T follicular helper cell (primary cell): ENCODE measurements around the gene DDX17.

Source experiments
- DNase-seq: peaks from one replicate; pipeline ENCODE4 v3.0.0-alpha.2; 2020; ENCODE audit warnings: low read depth
- total RNA-seq, 2 experiments: gene quantifications; one replicate each; lab custom pipeline; 2026; lab: John Stamatoyannopoulos, UW

The DDX17 gene
- 667 to 1,381 reads per million in 2 experiments for total RNA-seq

DNA sequence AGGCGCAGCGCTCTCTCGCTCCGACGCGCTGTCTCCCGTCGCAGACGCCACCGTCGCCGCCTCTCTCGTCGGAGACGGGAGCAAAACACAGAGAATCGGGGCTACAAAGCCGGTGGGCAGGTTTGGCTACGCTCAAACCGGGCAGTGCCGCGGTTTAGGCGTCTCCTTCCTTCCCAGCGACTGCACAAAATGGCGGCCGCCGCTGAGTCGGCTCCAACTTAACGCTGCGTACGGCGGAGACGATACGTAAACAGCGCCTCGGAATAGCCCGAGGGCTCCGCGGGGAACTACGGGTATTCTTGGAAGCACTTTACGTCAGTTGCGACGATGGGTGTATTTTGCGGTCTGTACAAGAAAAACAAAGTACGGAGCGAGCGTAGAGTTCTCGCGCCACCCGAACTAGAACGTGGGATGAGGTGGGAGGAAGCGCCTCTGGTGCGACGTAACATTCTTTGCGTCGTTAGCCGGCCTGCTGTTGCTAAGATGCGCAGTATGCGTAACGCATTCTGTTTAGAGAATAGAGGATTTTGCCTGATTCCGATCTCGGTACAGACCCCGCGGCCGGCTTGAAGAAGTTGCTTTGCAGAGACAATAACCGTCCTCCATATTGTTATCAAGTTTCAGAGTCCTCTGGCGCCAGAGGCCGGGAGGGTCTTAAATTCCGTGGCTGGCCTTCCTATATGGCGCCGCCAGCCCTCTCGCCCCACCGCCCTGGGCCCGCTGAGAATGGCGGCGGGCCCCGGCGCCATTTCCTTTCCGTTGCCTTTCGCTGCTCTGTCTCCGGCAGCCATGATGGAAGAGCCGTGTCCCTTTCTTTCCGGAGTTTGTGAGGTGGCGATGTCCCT, at the start of gene DDX17:
Gene DDX17 (minus strand): TSS at position 194 of the 845 bp plus-strand sequence.
- peak; percentile 89 for DNase-seq

DNA sequence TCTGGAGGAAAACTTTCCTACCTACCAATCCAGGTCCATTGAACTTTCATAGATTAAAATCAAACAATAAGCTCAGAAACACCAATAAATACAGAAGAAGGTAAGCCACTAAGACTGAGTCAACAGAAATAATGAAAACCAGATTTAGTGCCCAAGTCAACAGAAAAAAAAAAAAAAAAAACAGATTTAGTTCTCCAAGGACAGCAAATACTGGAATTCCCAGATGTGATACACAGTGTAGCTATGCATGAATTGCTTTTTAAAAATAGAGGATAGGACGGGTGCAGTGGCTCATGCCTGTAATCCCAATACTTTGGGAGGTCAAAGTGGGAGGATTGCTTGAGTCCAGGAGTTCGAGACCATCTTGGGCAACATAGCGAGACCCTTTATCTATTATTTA, 48.2 kb upstream of the DDX17 start:
- no peak for DNase-seq

DNA sequence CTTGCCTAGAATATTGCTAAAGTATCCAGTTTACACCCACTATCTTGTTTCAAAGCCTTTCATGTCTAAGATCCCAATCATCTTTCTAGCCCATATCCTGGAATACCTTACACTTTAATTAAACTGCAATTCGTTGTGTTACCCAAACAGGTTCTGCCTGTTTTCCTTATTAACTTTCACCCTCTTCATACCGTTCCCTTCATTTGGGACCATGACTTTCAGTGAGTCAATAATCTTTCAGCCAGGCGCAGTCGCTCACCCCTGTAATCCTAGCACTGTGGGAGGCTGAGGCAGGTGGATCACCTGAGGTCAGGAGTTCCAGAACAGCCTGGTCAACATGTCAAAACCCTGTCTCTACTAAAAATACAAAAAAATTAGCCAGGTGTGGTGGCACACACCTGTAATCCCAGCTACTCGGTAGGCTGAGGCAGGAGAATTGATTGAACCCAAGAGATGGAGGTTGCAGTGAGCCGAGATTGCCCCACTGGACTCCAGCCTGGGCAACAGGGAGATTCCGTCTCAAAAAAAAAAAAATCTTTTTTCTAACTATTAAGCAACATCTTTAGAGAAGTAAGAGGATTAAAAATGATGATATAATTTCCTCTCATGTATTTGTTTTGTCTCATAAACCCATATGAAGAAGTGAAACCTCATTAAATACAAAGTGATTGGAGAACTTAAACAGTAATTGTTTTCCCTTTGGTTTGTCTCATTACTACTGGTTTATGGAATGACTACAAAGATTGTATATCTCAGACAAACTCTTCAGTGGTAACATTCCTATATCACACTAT, 43.2 kb upstream of the DDX17 start:
- no peak for DNase-seq

DNA sequence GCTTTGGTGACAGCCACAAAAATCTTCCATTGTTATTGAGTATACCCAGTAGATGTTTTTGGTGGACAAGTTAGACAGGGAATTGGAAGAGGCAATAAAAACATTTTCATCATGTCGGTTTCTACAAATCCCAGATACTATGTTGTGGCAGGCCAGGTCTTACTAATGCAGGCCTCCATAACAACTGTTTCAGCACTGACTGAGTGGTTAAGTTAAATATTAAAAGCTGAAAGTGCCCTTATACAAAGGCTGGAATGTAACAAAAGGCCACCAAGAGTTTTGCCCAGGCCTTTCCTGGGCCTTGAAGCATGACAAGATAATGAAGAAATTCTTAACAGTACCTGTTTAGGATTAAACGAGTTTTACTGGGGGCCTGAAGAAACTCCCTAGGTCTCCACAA, 34.6 kb upstream of the DDX17 start:
- no peak for DNase-seq

DNA sequence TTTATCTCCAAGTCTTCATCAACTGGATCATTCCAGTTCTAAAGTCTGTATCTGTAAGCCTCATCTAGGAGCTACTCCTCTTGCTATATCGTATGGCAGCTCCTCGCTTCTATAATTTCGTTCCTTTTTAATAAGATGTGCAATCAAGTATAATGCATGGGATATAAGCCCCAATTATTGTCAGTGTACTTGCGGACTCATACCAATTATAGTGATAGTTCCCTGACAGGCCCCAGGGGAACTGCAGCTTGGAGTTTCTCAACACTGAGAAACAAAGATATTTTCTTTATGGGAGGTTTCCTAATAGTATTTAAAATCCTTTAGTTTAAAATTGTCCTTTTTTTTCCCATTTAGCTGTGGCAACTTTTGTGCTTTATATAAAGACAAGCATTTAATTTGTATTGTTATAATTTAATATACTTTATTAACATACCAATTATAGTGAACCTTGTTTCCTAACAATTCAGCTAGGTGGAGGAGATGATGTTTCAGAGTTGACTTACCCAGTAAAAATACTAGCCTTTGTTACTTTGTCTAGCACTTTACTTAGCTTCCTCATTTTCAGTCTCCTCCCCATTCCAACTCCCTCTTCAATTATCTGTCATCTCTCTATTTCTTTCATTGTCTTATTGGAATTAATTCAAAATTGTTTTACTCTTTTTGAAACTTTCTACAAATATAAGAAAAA, 25.3 kb upstream of the DDX17 start:
- no peak for DNase-seq

DNA sequence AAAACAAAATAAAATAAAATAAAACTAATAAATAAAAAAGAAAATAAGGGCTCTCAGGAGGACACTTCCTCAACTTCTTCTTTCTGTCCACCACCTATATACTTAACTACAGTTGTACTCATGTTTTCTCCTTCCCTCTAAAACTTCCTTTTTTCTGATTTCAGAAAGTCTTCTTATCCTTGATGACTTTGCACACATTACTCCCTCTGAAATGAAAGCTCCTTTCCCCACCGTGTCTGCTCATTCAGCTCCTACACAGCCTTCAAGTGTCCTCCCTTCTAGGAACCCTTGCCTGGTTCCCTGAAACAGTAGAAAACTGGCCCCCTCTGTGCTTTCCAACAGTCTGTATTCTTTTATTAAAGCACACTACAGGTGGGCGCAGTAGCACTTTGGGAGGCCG, 18.3 kb upstream of the DDX17 start:
- no peak for DNase-seq

DNA sequence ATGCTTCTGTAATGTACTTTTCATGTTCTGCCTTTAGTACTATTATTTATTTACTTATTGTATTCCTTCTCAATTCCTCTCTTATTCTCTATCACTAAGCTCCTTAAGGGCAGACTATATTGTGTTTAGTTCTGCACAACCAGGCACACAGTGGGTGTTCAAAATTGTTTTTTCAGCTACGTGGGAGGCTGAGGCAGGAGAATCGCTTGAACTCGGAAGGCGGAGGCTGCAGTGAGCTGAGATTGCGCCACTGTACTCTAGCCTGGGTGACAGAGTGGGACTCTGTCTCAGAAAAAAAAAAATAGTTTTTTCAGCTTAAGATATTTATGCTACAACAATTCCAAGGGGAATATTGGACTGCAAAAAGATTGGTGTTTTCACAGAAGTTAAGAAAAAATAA, 17.4 kb upstream of the DDX17 start:
- DNase-seq, result no peak

DNA sequence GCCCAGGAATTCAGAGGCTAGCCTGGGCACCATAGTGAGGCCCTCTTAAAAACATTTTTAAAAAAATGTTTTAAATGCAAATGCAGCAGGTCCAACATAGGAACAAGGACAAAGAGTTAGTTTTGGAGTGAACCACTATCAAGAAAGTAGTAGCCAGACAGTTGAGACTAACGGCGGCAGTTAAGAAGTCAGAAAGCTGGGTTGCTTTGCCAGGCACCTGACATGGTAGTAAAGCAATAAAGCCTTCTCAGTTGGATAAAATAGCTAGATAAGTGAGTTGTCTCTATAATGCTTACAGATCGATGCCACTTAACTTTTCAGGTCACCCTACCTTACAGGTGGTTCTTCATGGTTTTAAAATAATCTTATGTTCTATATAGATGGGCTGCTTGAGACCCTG, 16.9 kb upstream of the DDX17 start:
- DNase-seq, result no peak

DNA sequence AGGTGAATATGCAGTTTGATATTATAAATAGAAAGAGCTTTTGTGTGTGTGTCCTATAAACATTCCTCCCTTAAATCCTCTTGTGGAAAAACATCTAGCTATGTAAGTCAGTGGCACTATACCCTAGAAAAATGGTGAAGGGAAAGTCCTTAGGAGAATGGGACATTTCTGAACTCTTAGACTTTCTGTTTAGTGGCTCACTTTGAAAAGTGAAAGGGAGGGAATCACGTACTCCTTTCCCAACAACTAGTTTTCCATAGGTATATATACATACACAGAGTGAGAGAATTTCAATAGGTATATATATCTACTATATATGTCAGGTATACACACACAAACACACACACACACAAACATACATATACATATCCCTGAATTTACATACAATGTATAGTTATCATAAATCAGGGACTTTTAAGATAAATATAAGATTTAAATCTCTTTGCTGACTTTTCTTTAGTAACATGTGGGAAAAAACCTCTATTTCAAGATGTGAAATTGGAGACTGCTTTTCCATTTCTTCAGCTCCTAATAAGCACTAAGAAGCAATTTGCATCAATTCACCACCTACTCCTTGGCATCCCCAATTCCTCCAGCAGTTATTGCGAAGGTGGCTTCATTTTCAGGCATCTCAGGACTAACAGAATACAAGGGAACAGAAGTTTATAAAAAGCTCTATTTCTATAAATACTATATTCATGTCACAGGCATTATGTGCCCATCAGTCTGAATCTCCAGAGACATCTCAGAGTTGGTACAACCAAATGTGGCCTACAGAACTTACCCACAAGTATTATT, 13.5 kb upstream of the DDX17 start:
- no peak for DNase-seq

DNA sequence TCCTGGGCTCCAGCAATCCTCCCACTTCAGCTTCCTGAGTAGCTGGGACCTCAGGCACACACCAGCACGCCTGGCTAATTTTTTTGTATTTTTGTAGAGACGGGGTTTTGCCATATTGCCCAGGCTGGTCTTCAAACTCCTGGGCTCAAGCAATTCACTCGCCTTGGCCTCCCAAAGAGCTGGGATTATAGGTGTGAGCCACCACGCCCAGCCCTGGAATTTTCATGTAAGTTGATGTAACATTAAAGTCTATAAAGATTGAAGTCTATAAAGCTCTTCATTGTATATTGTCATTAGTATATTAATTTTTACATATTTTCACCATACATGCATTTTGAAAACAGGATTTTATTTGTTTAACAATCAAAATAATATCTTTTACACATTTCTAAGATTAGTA, 12.5 kb upstream of the DDX17 start:
- no peak for DNase-seq

DNA sequence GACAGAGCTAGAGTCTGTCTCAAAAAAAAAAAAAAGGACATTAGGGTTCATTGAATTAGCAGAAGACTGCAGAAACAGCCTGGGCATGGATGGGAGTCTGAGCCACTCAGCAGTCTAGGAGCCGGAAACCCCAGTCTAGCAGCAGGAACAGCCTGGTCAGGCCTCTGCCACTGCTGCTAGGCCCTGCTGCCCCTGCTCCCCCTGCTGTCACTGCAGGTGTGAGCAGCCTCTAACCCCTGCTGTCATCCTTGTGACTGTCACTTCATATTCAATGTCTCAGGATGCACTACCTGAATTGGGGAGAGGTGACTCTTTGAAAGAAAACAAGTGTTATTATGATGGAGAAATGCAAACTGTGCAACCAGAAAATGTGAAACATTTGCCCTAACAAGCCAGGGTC, 7.0 kb upstream of the DDX17 start:
- DNase-seq, result no peak

DNA sequence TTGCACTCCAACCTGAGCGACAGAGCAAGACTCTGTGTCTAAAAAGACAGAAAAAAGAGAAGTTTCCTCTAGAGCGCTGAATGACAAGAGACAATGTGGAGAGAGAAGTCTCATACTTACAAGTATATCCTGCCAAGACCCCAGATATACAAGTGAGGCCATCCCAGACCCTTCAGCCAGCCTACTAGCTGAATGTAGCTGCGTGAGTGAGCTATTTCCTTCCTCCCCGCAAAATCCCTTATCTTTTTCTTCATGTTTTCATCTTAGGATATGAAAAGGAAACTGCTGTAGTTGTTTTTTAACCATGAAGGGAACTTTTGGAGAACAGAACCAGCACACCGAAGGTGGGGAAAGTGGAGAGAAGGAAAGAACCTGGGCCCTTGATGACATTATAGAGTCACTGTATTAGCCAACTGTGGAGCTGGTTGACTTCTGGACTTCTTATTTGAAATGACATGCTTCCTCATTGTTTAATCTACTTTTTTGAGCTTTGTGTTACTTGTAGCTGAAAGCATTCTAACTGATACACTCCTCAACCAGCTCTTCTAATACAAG, 4.4 kb upstream of the DDX17 start:
- no peak for DNase-seq

DNA sequence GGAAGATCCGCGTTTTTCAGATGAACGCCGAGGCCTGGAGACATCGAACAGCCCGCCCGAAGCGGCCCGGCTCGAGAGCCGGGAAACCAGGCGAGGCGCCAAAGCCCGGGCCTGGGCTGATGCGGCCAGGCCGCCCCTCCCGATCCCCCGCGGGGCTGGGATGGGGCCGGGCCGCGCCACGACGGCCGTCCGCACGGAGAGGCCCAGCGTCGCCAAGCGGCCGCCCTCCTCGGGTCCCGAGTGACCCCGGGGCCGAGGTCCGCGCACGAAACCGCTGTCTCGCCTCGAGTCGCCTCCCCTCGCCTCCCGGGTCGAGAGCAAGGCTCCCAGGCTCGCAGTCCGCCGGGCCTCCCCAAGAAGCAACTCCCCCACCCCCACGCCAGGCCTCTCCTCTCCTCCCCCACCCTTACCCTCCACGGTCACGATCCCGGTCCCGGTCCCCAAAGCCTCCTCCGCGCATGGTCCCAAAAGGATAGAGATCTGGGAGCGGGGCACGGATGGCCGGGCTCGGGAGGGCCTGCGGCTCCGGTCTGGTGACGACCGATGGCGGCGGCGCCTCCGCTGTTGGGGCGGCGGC, 482 bp downstream of the DDX17 start:
- peak; percentile 42 for DNase-seq

DNA sequence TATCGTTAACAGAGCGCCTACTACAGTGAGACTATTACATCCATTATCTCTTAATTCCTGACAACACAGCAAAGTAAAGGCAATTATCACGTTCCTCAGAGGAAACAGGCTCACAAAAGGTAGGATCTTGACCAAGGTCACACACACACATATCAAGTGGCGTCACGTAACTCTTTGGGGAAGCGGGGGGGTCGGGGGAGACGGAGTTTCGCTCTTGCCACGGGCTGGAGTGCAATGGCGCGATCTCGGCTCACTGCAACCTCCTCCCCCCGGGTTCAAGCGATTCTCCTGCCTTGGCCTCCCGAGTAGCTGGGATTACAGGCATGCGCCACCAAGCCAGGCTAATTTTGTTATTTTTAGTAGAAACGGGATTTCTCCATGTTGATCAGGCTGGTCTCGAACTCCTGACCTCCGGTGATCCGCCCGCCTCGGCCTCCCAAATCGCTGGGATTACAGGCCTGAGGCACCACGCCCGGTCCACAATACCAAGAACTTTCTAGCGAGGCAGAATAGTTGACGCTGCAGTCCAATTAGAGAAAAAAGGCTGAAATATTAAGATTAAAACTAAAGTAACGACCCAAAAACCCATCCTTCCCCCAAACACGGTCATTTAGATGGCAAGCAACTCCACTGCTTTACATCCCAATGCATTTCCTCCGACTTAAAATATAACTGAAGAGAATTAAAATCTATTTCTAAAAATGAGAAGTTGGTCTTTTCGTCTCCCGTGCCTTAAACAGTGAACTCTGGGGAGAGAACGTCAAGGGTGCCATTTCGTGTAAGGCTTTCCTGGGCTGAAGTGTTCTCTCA, 1.2 kb downstream of the DDX17 start:
- peak; percentile 41 for DNase-seq

DNA sequence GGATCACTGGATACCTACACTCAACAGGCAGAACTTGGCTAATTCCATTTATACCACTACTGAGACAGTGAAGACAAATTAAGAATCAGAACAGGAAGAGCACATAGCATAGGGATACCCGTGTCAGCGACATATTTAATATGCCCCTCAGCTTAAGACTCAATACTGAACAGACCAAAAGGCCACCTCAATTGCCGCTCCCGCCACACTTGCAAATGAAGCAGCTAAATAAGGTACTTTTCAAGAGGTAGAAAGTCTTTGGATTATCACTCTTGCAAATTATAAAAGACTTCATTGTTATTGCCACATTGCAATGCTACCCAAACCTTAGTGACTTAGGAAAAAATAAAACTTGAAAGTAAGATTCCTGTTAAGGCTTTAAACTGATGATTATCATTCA, 3.1 kb downstream of the DDX17 start:
- no peak for DNase-seq

DNA sequence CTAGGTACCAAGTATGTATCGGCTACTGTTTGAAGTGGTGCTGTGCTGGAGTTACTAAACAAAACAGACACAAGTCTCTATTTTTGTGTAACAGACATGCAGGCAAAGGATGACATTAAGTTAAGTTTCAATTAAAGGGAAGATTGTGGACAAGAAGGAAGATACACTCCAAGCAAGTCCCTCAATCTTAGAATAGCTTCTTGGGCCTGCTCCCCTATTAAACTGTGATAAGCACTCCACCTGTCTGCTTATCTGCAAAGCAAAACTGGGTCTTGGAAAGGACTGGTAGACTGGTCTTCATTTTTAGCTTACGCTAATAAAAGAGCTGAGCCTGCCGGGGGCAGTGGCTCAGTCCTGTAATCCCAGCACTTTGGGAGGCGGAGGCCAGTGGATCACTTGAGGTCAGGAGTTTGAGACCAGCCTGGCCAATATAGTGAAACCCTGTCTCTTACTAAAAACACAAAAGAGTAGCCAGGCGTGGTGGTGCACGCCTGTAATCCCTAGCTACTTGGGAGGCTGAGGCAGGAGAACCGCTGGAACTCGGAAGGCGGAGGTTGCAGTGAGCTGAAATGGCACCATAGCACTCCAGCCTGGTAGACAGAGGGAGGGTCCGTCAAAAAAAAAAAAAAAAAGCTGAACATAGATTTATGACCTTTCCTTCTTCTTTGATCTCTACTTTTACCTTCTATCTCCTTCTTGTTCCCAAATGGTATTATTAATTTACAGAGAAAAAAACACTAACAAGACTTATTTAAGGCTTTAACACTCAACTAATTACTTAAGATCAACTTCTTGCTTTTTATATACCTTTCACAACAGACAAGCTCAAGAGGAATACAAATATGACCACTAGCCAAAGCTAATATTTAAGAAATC, 4.1 kb downstream of the DDX17 start:
- DNase-seq, result no peak

DNA sequence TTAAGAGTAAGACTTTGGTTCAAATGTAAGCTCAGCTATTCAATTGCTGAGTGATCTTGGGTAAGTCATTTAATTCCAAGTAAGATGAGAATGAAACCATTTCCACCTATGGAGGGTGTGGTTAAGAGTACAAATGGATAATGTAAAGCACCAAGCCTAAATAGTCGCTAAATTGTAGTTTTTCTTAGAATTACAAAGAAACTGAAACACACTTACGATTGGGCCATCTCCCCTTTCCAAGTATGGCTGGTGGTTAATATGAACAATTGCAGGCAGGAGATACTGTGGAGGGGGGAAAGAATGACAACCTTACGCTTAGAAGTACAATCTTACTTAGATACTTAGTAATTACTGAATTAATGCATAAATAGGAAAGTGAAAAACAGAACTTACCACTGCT, 8.2 kb downstream of the DDX17 start:
- no peak for DNase-seq

DNA sequence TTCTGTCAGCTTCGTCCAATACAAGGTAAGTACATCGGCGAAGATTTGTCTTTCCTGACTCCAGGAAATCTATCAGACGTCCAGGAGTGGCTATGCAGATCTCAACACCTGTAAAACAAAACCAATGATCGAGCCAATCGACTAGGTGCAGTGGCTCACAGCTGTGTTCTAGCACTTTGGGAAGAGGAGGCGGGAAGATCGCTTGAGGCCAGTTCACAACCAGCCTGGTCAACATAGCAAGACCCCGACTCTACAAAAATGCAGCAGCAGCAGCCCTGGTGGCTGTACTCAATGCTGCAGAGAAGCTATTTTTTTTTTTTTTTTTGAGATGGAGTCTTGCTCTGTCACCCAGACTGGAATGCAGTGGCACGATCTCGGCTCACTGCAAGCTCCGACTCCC, 11.2 kb downstream of the DDX17 start:
- no peak for DNase-seq

DNA sequence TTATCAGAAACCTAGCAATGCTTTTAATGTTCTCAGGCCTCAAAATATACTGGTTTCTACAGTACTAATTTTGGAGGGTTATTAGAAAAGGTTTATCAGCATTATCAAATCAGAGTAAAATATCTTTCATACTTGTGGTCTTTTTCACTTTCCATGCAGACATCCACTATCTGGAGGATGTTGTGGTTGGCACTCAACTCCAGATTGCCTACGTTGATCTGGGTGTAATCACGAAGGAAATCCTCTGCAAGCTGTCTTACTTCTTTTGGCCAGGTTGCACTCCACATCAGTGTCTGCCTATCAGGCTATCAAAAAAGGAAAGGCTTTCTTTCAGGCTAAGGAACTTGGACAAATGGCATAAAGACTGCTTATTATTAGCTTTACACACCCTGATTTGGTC, 11.6 kb downstream of the DDX17 start:
- no peak for DNase-seq
